ENCODE results near the gene MAP1LC3A.
A peak's percentile ranks its signal among the peaks of the same experiment; 100 is the strongest.

MAP1LC3A gene

DNA sequence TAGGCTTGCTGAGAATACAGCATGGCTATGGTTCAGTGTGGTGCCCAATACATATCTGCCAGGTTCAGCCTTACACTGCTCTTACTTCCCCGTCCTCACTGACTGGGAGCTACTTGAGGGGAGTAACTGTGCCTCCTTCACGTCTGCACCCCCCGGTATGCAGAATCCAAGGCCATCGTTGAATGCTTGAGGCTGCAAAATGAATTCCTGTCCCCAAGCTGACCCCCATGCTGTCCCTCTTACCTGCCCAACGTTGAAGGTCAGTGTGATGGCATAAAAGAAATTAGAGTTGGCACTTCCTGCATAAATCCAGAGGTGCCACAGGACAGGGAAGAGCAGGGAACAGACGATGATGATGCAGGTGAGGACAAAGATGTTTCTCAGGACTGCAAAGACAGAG, 16.3 kb downstream of the MAP1LC3A start:
- no peak for DNase-seq (ENCODE audit: low read depth)
- TF ChIP-seq, protein P1, sequence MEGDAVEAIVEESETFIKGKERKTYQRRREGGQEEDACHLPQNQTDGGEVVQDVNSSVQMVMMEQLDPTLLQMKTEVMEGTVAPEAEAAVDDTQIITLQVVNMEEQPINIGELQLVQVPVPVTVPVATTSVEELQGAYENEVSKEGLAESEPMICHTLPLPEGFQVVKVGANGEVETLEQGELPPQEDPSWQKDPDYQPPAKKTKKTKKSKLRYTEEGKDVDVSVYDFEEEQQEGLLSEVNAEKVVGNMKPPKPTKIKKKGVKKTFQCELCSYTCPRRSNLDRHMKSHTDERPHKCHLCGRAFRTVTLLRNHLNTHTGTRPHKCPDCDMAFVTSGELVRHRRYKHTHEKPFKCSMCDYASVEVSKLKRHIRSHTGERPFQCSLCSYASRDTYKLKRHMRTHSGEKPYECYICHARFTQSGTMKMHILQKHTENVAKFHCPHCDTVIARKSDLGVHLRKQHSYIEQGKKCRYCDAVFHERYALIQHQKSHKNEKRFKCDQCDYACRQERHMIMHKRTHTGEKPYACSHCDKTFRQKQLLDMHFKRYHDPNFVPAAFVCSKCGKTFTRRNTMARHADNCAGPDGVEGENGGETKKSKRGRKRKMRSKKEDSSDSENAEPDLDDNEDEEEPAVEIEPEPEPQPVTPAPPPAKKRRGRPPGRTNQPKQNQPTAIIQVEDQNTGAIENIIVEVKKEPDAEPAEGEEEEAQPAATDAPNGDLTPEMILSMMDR (IDR thresholded peaks at IDR 0.05; ENCODE audit: insufficient read depth, low read depth, low read length, missing control alignments), result no peak
- H3K4me3 ChIP-seq (ENCODE audit: low read length), result no peak overlapping the region

DNA sequence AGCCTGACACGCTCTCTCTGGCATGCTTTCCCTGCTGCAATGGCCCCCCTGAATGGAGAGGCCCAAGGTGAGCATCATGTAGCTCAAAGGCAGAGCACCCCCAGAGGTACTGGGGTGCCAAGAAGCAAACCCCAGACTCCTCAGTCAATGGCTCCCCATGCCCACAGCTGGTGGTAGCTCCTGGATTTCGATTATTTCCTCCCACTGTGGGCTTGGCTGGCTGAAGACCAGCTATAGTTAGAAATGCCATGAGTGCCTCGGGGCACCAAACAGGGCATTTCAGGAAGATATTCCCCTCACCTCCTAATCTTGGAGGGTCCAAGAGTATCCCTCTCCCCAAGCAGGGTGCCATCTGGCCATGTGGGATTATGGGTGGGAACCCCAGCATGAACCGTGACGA, 16.8 kb downstream of the MAP1LC3A start:
- TF ChIP-seq, protein P1 (IDR thresholded peaks at IDR 0.05; ENCODE audit: insufficient read depth, low read depth, low read length, missing control alignments), result no peak

DNA sequence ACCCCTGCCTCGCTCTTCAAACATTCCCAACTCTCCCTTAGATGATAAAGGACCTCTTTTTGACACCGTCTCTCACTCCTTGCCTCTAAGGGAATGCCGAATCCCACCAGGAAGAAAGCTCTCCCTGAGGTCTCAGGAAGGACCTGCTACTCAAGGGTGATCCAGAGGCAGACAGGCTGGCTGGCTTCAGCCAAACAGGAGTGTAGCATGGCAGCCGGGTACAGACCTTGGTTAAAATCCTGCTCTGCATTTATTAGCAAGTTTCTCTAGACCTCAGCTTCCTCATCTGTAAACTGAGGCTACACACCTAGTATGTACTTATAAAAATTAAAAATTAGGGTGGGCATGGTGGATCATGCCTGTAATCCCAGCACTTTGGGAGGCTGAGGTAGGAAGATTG, 17.2 kb downstream of the MAP1LC3A start:
- TF ChIP-seq, protein P1 (IDR thresholded peaks at IDR 0.05; ENCODE audit: insufficient read depth, low read depth, low read length, missing control alignments), result no peak
- H3K4me3 ChIP-seq (ENCODE audit: low read length), result no peak overlapping the region
- DNase-seq (ENCODE audit: low read depth), result no peak

More for the DNA sequence above, 16.8 kb downstream of the MAP1LC3A start:
- DNase-seq (ENCODE audit: low read depth), result no peak
- H3K4me3 ChIP-seq (ENCODE audit: low read length), result no peak overlapping the region

DNA sequence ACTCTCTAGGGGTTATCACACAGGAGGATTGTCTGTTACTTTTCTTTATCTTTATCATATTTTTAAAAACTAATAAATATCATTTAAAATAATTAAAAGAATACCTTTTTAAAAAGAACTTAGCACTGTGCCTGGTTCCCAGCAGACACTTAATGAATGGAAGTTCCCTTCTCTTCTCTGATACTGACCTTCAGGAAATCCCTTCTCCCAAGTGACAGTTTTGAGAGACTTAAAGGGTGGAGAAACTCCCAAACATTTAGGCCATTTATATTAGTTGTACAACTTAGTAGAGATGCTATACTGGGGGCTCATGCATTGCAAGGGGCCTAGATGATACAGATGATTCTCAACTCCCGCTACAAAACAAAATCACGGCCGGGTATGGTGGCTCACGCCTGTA, 18.5 kb downstream of the MAP1LC3A start:
- DNase-seq (ENCODE audit: low read depth), result no peak
- TF ChIP-seq, protein P1 (IDR thresholded peaks at IDR 0.05; ENCODE audit: insufficient read depth, low read depth, low read length, missing control alignments), result no peak
- H3K4me3 ChIP-seq (ENCODE audit: low read length), result no peak overlapping the region

DNA sequence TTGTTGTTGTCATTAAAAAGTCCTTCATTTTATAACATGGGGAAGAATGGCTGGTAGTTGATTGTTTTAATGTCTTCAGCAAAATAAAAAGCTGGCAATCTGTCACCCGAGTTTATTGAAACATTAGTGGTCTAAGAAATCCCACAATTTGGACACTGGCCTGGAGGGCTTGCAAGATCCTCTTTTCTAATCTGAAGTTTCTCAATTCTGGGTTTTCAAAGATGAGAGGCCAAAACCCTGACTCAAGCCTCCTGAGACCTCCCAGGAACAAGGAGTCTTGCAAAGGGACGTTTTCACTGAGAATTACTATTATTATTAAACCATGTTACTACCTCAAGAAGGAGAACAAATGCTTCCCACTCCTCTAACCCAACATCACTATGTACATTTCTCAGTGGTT, 19.5 kb downstream of the MAP1LC3A start:
- TF ChIP-seq, protein P1 (IDR thresholded peaks at IDR 0.05; ENCODE audit: insufficient read depth, low read depth, low read length, missing control alignments), result no peak
- H3K4me3 ChIP-seq (ENCODE audit: low read length), result no peak overlapping the region
- DNase-seq (ENCODE audit: low read depth), result no peak

DNA sequence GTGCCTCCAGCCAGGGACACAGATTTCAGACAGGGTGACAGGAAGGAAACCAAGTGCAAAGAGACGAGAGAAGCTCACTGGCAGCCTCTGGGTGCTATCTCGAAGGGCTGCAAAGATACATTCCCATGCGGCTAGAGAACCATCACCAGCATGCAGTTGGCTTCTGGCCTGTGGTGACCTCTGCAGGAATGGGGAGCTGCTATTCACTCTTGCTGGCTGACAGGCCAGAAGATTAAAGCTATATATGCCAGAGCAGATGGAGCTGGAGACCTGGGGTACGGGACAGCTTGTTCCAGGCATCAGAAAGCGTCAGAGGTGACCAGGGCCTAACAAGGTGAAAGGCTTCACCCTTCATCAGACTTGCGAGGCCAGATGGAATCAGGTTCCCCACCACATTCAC, 20.0 kb downstream of the MAP1LC3A start:
- H3K4me3 ChIP-seq (ENCODE audit: low read length), result no peak overlapping the region
- no peak for DNase-seq (ENCODE audit: low read depth)
- TF ChIP-seq, protein P1 (IDR thresholded peaks at IDR 0.05; ENCODE audit: insufficient read depth, low read depth, low read length, missing control alignments), result no peak

DNA sequence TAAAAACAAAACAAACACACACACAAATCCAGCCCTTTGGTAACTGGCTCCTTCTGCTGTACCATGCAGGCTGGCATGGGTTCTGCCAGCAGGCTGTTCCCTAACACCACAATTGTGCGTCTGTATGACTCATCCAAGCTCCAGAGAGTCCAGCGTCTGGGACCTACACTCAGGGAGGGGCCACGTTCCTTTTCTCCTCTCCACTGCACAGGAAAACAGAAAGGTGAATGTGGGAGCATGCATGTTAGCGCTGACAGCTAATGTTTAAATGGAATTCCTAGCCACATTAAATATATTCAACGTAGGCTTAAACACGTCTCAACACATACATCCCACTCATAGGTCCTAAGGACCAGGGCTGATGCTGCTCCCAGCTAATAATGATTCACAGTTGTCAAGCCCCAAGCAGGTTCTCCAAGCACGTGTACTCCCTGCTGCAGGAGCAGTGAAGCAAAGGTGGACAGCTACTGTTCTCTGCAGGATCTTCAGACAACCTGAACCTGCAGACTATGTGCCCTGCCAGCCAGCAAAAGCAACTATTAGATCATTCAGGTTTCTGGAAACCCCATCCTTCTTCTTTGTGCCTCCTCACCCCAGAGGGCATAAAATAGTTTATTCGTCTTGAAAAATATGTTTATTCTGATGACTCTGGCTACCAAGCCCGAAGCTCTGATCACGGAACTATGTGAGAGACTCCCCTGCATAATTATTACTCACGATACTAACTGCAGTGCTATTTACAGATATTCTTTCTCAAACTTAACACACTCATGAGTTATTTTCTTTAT, 20.9 kb downstream of the MAP1LC3A start:
- H3K4me3 ChIP-seq (ENCODE audit: low read length), result no peak overlapping the region
- peak; percentile 98 for DNase-seq (ENCODE audit: low read depth)
- TF ChIP-seq, protein P1 (IDR thresholded peaks at IDR 0.05; ENCODE audit: insufficient read depth, low read depth, low read length, missing control alignments), result peak; percentile 91

Measured in epithelial cell of esophagus (primary cell).